HEK293T (cell line): Measurements from ENCODE around the gene GRIK1.

Source experiments
- ARNT ChIP-seq: fragments of 450-650 bp; IDR thresholded peaks from 2 replicates; pipeline ENCODE4 v1.6.1; 2017; ENCODE audit warnings: mild to moderate bottlenecking
- BHLHE40 ChIP-seq: fragments of 450-650 bp; IDR thresholded peaks from 2 replicates; pipeline ENCODE4 v1.6.1; 2016; ENCODE audit warnings: mild to moderate bottlenecking, moderate library complexity, borderline replicate concordance
- CTBP1 ChIP-seq: fragments of 450-650 bp; IDR thresholded peaks from 2 replicates; pipeline ENCODE4 v1.6.1; 2016; ENCODE audit warnings: borderline replicate concordance
- ELF4 ChIP-seq: fragments of 450-650 bp; IDR thresholded peaks from 2 replicates; pipeline ENCODE4 v1.6.1; 2017; ENCODE audit warnings: antibody characterized with exemption
- FOXK2 ChIP-seq: fragments of 450-650 bp; IDR thresholded peaks from 2 replicates; pipeline ENCODE4 v1.6.1; 2016; ENCODE audit warnings: mild to moderate bottlenecking
- L3MBTL2 ChIP-seq: fragments of 450-650 bp; conservative IDR thresholded peaks from 2 replicates; pipeline ENCODE4 v1.6.1; 2016; ENCODE audit warnings: mild to moderate bottlenecking
- NFRKB ChIP-seq: fragments of 450-650 bp; IDR thresholded peaks from 2 replicates; pipeline ENCODE4 v1.6.1; 2016; ENCODE audit warnings: mild to moderate bottlenecking, moderate library complexity
- SP1 ChIP-seq: fragments of 450-650 bp; IDR thresholded peaks from 2 replicates; pipeline ENCODE4 v1.6.1; 2017
- SUZ12 ChIP-seq: fragments of 450-650 bp; IDR thresholded peaks from 2 replicates; pipeline ENCODE4 v1.6.1; 2016; ENCODE audit warnings: mild to moderate bottlenecking
- ZNF384 ChIP-seq: fragments of 450-650 bp; IDR thresholded peaks from 2 replicates; pipeline ENCODE4 v1.6.1; 2016
- TF ChIP-seq, protein P1 (sequence below): fragments of 450-650 bp; IDR thresholded peaks from 2 replicates; pipeline ENCODE4 v1.6.1; 2016

GRCh38 chr21:29849735-29850176 is 90.0 kb downstream of the GRIK1 start:
- TF ChIP-seq CTBP1 (no peak), ZNF384 (no peak), L3MBTL2 (no peak), ARNT (no peak), FOXK2 (no peak), SUZ12 (no peak), SP1 (no peak), ELF4 (no peak), BHLHE40 (no peak), NFRKB (no peak)
- TF ChIP-seq, protein P1, sequence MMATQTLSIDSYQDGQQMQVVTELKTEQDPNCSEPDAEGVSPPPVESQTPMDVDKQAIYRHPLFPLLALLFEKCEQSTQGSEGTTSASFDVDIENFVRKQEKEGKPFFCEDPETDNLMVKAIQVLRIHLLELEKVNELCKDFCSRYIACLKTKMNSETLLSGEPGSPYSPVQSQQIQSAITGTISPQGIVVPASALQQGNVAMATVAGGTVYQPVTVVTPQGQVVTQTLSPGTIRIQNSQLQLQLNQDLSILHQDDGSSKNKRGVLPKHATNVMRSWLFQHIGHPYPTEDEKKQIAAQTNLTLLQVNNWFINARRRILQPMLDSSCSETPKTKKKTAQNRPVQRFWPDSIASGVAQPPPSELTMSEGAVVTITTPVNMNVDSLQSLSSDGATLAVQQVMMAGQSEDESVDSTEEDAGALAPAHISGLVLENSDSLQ, result no peak
